GM19372 (cell line): ENCODE data around the gene GJD3.
"Not testable (repeated sequence)": the region's sequence is repeated elsewhere in the genome, so short reads cannot be mapped to it uniquely, and the experiment has no call there.

Experiments
- ATAC-seq: cut with Tn5 transposase; IDR thresholded peaks from one replicate; pipeline ENCODE4 v1.9.1; 2021; ENCODE audit warnings: mild to moderate bottlenecking, low read depth, moderate library complexity; ENCODE audit not compliant: unreplicated experiment

GJD3 gene

GRCh38 chr17:40371261-40371929 is 6.9 kb upstream of the GJD3 start:
- ATAC-seq: no peak

GRCh38 chr17:40369923-40370322 is 5.4 kb upstream of the GJD3 start:
- ATAC-seq: no peak

- ATAC-seq: not testable (repeated sequence)
These were observed 3.2 kb upstream of the GJD3 start for GRCh38 chr17:40367728-40368127.

- ATAC-seq: no peak
These were observed 2.5 kb upstream of the GJD3 start for GRCh38 chr17:40366861-40367518.

DNA sequence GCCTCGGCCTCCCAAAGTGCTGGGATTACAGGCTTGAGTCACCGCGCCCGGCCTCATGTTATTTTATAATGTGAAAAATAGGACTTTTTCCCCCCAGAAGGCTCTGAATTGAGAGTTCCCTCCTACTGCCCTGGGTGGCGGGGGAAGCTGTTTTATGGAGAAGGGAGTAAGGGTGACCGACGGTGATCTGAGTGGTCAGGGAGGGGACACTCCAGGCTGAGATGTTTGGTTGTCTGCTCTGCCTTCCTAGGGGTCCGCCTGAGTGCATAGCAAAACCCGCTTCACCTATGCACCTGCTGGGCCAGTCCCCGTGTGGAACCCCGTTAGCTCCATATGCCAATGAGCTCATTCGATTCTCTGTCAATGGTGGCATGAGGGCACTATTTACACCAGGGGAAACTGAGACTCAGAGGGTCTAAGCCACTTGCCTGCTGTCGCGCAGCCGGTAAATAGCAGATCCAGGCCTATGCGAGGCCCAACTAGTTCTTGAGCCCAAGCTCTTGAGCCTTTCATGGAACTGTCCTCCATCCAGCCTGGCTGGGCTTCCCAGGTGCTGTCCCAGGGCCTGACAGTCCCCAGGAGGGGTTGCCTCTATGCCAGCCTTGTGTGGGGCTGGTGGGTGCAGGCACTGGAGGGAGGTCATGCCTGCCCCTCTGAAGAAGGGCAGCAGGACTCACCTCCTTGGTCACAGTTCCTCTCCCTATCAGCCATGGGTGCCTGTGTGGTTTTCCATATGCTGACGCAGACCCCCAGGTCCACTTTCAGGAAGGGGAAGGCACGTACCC is 1.7 kb upstream of the GJD3 start:
- ATAC-seq: no peak

GRCh38 chr17:40364906-40365305 is 369 bp upstream of the GJD3 start:
- ATAC-seq: no peak

GRCh38 chr17:40363111-40363827 is 1.3 kb downstream of the GJD3 start:
- no peak for ATAC-seq

DNA sequence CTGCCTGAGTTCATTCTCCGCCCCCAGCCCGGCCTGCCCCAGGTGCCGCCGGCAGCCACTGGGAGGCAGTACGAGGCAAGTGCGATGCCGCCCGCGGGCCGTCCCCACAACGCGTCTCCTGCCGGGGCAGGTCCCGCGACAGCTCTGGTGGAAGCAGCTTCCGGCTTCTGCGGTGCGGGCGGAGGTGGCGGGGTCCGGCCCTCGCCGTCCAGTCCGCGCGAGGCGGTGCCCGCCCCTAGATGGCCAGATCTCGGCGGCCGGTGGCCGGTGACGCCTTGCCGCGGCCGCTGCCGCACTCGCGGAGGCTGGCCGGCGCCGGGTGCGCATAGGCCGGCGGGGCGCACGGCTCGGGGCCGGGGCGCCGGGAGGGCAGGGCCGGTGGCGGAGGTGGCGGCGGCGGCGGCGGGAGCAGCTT is 1.8 kb downstream of the GJD3 start:
- ATAC-seq: peak; percentile 62

GRCh38 chr17:40361925-40362695 is 2.4 kb downstream of the GJD3 start:
- peak; percentile 14 for ATAC-seq

DNA sequence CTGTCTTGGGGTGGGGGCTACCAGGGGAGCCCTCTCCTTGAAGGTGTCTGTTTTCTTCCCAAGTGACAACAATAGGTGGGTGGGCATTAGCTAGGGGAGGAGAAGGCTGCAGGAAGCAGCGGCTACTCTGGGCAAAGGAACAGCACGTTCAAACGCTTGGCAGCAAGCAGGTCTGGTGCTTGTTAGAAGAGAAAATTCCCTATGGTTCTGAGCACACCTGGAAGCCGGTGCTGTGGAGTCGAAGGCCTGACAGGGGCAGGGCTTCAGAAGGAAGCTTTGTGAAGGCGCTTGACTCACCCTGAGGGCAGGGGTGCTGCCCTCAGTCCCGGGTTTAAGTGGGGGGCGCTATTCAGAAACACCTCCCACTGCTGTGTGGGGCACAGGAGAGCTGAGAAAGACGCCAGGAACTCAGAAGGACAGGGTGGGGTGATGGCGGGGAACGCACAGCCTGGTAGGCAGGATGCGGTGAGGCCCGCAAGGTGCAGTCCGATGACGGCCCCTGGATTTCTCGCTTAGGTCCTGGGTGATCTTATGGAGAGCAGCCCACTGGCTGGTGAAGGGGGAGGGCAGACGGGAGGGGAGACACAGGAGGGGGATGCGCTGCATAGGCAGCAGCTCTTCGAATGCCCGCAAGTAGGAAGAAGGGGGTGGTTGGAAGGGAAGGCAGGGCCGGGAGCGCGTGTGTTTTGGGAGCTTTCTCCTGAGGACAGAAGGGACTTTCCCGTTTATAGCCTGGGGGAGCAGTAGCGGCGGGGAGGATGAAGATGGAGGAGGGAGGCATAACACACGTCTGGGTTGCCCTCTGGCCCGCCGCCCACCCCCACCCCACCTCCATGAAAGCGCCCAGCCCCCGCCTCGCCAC is 3.2 kb downstream of the GJD3 start:
- no peak for ATAC-seq

GRCh38 chr17:40360091-40360490 is 4.4 kb downstream of the GJD3 start:
- ATAC-seq: no peak

DNA sequence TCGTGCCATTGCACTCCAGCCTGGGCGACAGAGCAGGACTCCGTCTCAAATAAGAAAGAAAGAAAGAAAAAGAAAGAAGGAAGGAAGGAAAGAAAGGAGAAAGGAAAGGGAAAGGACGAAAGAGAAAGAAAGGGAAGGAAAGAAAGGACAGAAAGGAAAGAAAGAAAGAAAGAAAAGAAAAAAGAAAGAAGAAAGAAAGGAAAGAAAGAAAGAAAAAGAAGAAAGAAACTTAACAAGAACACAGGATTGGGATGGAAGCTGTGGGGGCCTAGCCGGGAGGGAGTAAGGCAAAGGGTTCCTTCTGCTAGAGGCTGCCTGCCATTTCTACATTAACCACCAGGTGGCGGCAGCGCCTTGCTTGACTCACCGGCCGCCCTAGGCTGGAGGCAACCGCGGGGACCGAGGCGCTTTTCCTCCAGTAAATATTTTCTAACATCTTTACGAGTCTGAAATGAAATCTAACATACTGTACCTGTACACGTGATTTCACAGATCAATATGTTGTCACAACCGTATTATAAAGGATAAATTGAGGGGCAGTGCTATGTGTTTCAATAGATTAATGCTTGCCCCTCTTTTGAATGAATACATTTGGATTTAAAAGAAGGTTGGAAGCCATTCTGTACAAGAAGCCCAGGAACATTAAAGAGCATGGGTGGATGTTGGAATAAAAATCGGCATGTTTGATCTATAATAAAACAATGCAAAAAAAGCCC is 6.1 kb downstream of the GJD3 start:
- ATAC-seq: no peak

DNA sequence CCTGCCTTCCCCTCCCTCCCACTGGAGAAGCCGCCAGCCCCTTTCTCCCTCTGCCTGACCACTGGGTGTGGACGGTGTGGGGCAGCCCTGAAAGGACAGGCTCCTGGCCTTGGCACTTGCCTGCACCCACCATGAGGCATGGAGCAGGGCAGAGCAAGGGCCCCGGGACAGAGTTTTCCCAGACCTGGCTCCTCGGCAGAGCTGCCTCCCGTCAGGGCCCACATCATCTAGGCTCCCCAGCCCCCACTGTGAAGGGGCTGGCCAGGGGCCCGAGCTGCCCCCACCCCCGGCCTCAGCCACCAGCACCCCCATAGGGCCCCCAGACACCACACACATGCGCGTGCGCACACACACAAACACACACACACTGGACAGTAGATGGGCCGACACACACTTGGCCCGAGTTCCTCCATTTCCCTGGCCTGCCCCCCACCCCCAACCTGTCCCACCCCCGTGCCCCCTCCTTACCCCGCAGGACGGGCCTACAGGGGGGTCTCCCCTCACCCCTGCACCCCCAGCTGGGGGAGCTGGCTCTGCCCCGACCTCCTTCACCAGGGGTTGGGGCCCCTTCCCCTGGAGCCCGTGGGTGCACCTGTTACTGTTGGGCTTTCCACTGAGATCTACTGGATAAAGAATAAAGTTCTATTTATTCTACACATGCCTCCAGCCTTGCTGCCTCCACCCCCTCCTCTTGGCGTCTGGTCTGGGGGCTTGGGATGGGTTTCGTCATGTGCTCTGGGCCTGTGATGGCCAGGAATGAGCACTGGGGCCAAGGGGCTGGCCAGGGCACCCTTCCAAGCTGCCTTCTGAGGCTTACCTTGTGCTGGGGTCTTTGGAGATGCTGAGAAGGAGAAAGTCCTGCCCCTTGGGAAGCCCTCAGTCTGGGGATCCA is 7.3 kb downstream of the GJD3 start:
- ATAC-seq: no peak

- ATAC-seq: no peak
These were observed 8.5 kb downstream of the GJD3 start for GRCh38 chr17:40355804-40356758.

DNA sequence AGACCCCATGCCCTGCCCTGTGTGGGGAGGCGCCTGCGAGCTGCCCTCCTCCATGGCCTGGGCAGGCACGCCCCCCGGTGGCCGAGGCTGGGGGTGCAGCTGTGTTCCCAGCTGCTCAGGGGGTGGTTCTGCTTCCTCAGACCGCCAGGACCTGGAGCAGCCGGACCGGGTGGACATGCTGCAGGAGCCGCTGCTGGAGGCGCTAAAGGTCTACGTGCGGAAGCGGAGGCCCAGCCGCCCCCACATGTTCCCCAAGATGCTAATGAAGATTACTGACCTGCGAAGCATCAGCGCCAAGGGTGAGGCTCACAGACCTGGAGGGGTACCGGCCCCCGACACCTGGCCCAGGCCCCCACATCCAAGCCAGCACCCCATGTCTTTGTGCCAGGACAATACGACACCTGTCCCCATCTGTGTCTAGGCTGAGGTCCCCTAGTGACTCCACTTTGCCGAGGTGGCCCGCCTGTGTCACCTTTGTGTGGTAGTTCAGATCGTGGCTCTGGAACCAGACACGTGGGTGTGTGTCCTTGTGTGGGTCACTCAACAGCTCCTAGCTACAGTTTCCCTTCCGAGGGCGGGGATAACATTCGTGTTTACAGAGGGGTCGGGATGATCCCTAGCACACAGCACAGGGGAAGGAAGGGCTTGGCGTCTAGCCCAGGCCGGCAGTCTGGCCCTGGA is 9.3 kb downstream of the GJD3 start:
- ATAC-seq: no peak
